Stimulated activated effector memory CD8-positive, alpha-beta T cell treated with anti-CD3 and anti-CD28 coated beads, Interleukin-12 subunit alpha, Interleukin-12 subunit beta, amount 100 ng/mL, for 72 hours (primary cell): ENCODE measurements around the gene PIP4K2A.
"Not testable (repeated sequence)": the region's sequence is repeated elsewhere in the genome, so short reads cannot be mapped to it uniquely, and the experiment has no call there.

ENCODE experiments used
- ATAC-seq: fragments of 150-1000 bp; cut with Tn5 transposase; 2 replicates; pipeline ENCODE4 v1.10.0; 2021
- DNase-seq, 2 donors: peaks; one replicate each; pipeline ENCODE4 v3.0.0; 2021 to 2022; ENCODE audit warnings: low spot score in 2 of 2
- H3K27ac Mint-ChIP-seq: one replicate; pipeline ENCODE4 v1.8.0; 2022; ENCODE audit warnings: mild to moderate bottlenecking, mixed read lengths
- H3K36me3 Mint-ChIP-seq: one replicate; pipeline ENCODE4 v1.8.0; 2022; ENCODE audit warnings: mild to moderate bottlenecking, mixed read lengths
- H3K4me1 Mint-ChIP-seq: one replicate; pipeline ENCODE4 v1.8.0; 2022; ENCODE audit warnings: mixed read lengths
- H3K4me3 Mint-ChIP-seq: one replicate; pipeline ENCODE4 v1.8.0; 2022; ENCODE audit warnings: mild to moderate bottlenecking, mixed read lengths
- H3K9me3 Mint-ChIP-seq: one replicate; pipeline ENCODE4 v1.8.0; 2022; ENCODE audit warnings: mixed read lengths

Gene PIP4K2A

GRCh38 chr10:22527520-22527919 is 186.9 kb downstream of the PIP4K2A start:
- no peak overlapping the region for H3K4me3 Mint-ChIP-seq
- ATAC-seq (no peak), DNase-seq (no peak)
- no peak overlapping the region for H3K27ac Mint-ChIP-seq
- H3K36me3 Mint-ChIP-seq: peaks cover 11% of the 10 kb centered on the region
- no peaks in the 10 kb centered on the region for H3K4me1 Mint-ChIP-seq
- peaks cover 13% of the 10 kb centered on the region for H3K9me3 Mint-ChIP-seq

GRCh38 chr10:22524333-22524732 is 190.0 kb downstream of the PIP4K2A start:
- H3K36me3 Mint-ChIP-seq, ATAC-seq, H3K4me3 Mint-ChIP-seq, DNase-seq, H3K4me1 Mint-ChIP-seq, H3K27ac Mint-ChIP-seq: not testable (repeated sequence)
- H3K9me3 Mint-ChIP-seq: peaks cover 16% of the 10 kb centered on the region

GRCh38 chr10:22520645-22521044 is 193.7 kb downstream of the PIP4K2A start:
- not testable (repeated sequence) for H3K27ac Mint-ChIP-seq, H3K4me3 Mint-ChIP-seq, H3K36me3 Mint-ChIP-seq, DNase-seq, ATAC-seq, H3K4me1 Mint-ChIP-seq
- peaks cover 16% of the 10 kb centered on the region for H3K9me3 Mint-ChIP-seq

GRCh38 chr10:22518167-22518724 is 196.1 kb downstream of the PIP4K2A start:
- Mint-ChIP-seq H3K36me3 (no peaks in the 10 kb centered on the region), H3K27ac (no peak overlapping the region), H3K4me3 (no peak overlapping the region), H3K4me1 (no peaks in the 10 kb centered on the region), H3K9me3 (peaks cover 4% of the 10 kb centered on the region)
- ATAC-seq (no peak), DNase-seq (no peak)

GRCh38 chr10:22515009-22515408 is 199.4 kb downstream of the PIP4K2A start:
- Mint-ChIP-seq H3K4me1 (no peaks in the 10 kb centered on the region), H3K27ac (no peak overlapping the region), H3K4me3 (no peak overlapping the region), H3K36me3 (no peaks in the 10 kb centered on the region), H3K9me3 (peaks cover 3% of the 10 kb centered on the region)
- DNase-seq (no peak), ATAC-seq (no peak)

GRCh38 chr10:22514414-22514758 is 200.0 kb downstream of the PIP4K2A start:
- not testable (repeated sequence) for H3K27ac Mint-ChIP-seq

GRCh38 chr10:22513483-22514413 is 200.6 kb downstream of the PIP4K2A start:
- H3K4me1 Mint-ChIP-seq, H3K36me3 Mint-ChIP-seq, ATAC-seq, H3K9me3 Mint-ChIP-seq, H3K4me3 Mint-ChIP-seq, DNase-seq, H3K27ac Mint-ChIP-seq: not testable (repeated sequence)

More at GRCh38 chr10:22514414-22514758, 200.0 kb downstream of the PIP4K2A start:
- not testable (repeated sequence) for DNase-seq, H3K9me3 Mint-ChIP-seq, H3K4me1 Mint-ChIP-seq, ATAC-seq, H3K36me3 Mint-ChIP-seq, H3K4me3 Mint-ChIP-seq

GRCh38 chr10:22512015-22512414 is 202.4 kb downstream of the PIP4K2A start:
- not testable (repeated sequence) for H3K9me3 Mint-ChIP-seq, H3K4me1 Mint-ChIP-seq, ATAC-seq, H3K27ac Mint-ChIP-seq, H3K36me3 Mint-ChIP-seq, H3K4me3 Mint-ChIP-seq, DNase-seq

- H3K9me3 Mint-ChIP-seq, ATAC-seq, H3K4me3 Mint-ChIP-seq, H3K27ac Mint-ChIP-seq, DNase-seq, H3K36me3 Mint-ChIP-seq: not testable (repeated sequence)
- peaks cover 24% of the 10 kb centered on the region for H3K4me1 Mint-ChIP-seq
Observed at GRCh38 chr10:22508214-22508613, 206.2 kb downstream of the PIP4K2A start.

GRCh38 chr10:22505911-22506685 is 208.3 kb downstream of the PIP4K2A start:
- H3K27ac Mint-ChIP-seq: peak overlapping the region; percentile 5
- DNase-seq (peak; percentile 38 to 74), ATAC-seq (peak; percentile 100)
- no peaks in the 10 kb centered on the region for H3K36me3 Mint-ChIP-seq
- H3K9me3 Mint-ChIP-seq: no peaks in the 10 kb centered on the region
- H3K4me3 Mint-ChIP-seq: peak overlapping the region; percentile 50
- H3K4me1 Mint-ChIP-seq: peaks cover 31% of the 10 kb centered on the region

- no peak overlapping the region for H3K4me3 Mint-ChIP-seq
- no peak for DNase-seq
- no peak overlapping the region for H3K27ac Mint-ChIP-seq
- ATAC-seq: no peak
- H3K36me3 Mint-ChIP-seq: no peaks in the 10 kb centered on the region
- peaks cover 33% of the 10 kb centered on the region for H3K4me1 Mint-ChIP-seq
- no peaks in the 10 kb centered on the region for H3K9me3 Mint-ChIP-seq
Observed at GRCh38 chr10:22504766-22505165, 209.6 kb downstream of the PIP4K2A start.

- ATAC-seq: peak; percentile 67
- no peak for DNase-seq
- Mint-ChIP-seq H3K4me1 (peaks cover 33% of the 10 kb centered on the region), H3K9me3 (no peaks in the 10 kb centered on the region), H3K27ac (no peak overlapping the region), H3K4me3 (no peak overlapping the region), H3K36me3 (no peaks in the 10 kb centered on the region)
Observed at GRCh38 chr10:22503315-22504088, 210.9 kb downstream of the PIP4K2A start.

GRCh38 chr10:22501863-22502262 is 212.5 kb downstream of the PIP4K2A start:
- Mint-ChIP-seq H3K36me3 (no peaks in the 10 kb centered on the region), H3K27ac (no peak overlapping the region), H3K4me3 (no peak overlapping the region), H3K4me1 (peaks cover 29% of the 10 kb centered on the region), H3K9me3 (no peaks in the 10 kb centered on the region)
- DNase-seq: no peak
- ATAC-seq: no peak

GRCh38 chr10:22501413-22501812 is 213.0 kb downstream of the PIP4K2A start:
- ATAC-seq (no peak), DNase-seq (no peak)
- Mint-ChIP-seq H3K4me3 (no peak overlapping the region), H3K36me3 (no peaks in the 10 kb centered on the region), H3K9me3 (no peaks in the 10 kb centered on the region), H3K4me1 (peaks cover 25% of the 10 kb centered on the region), H3K27ac (no peak overlapping the region)
